TTC549 (cell line): ENCODE data around the gene ITPR3.

ENCODE experiments used
- FAIRE-seq: peaks from 2 replicates; lab custom pipeline; 2012; peaks lifted over from hg19 to GRCh38; lab: Jason Lieb, UNC

ITPR3 gene

GRCh38 chr6:33670971-33671743 is 50.0 kb downstream of the ITPR3 start:
- FAIRE-seq = no peak

GRCh38 chr6:33671744-33672072 is 50.6 kb downstream of the ITPR3 start:
- FAIRE-seq = no peak

DNA sequence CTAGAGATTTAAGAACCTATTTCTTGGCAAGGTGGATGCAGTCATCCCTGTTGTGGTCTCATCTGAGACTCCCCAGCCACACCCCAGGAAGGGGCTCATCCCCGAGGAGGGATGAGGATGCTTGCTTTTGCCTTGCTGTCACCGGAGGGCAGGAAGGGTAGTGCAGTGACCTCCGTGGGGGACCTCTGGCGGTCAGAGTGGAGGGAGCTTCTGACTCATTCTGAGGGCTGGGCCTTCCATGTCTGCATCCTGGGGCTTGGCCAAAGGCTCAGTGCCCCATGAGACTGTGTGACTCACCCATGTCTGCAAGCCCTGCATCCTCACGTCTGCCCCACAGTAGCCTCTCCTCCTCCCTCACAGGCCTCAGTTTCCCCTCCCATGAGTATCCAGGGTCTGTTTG is 51.7 kb downstream of the ITPR3 start:
- no peak for FAIRE-seq

DNA sequence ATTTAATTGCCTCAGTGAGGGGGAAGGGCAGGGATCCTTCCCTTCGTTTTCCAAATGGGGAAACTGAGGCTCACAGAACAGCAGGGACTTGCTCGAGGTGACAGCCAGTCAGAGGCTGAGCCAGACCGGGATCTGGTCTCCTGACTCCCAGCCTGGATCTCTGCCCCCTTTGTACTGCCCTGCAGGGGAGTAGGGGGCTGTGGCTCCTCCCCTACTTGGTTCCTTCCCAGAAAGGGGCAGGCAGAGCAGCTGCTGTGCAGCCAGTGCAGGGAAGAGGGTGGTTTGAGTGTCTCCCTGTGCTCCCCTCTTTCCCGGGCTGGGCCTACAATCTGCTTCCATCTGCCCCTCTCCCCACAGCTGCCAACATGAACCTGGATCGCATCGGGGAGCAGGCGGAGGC is 52.7 kb downstream of the ITPR3 start:
- FAIRE-seq = no peak

GRCh38 chr6:33675968-33676367 is 54.8 kb downstream of the ITPR3 start:
- no peak for FAIRE-seq

DNA sequence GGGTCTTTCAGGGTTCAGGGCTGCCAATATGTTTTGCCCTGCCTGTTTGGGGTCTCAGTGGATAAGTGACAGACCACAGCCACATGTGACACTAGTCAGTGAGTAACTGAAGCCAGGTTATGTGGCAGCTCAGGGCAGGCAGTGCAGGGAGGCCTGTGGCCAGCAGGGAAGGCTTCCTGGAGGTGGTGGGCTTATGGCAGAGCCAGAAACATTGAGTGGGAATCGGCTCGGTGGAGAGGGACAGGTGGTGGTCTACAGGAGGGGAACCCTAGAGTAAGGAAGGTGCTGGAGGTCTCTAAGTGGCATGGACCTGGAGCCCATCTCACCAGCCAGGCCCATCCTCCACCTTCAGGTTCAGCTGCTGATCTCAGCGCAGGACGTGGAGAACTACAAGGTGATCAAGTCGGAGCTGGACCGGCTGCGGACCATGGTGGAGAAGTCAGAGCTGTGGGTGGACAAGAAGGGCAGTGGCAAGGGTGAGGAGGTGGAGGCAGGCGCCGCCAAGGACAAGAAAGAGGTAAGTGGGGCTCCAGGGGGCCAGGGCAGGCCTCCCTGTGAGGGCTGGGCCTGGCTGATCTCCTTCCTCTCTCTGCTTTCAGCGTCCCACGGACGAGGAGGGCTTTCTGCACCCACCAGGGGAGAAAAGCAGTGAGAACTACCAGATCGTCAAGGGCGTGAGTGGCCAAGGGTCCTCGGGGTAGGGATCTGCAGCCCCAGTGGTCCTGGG is 55.5 kb downstream of the ITPR3 start:
- no peak for FAIRE-seq

- FAIRE-seq = no peak
These were observed 56.1 kb downstream of the ITPR3 start for GRCh38 chr6:33677143-33677660.

DNA sequence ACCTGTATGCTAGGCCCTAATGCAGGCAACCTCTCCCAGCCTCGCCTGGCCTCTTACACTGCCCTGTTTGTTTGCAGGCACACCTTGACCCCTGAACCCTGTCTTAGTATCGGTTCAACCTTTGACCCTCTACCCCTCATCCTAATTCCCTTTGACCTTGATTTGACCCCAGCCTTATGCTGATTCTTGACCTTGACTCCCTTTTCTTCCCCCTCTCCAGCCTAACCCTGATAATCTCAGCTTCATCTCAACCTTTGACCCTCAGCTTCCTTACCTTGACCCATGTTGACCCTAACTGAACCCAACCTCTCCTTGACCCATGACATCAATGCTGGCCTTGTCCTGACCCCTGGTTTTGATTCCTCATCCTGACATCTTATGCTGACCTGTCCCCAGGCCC is 56.6 kb downstream of the ITPR3 start:
- no peak for FAIRE-seq

DNA sequence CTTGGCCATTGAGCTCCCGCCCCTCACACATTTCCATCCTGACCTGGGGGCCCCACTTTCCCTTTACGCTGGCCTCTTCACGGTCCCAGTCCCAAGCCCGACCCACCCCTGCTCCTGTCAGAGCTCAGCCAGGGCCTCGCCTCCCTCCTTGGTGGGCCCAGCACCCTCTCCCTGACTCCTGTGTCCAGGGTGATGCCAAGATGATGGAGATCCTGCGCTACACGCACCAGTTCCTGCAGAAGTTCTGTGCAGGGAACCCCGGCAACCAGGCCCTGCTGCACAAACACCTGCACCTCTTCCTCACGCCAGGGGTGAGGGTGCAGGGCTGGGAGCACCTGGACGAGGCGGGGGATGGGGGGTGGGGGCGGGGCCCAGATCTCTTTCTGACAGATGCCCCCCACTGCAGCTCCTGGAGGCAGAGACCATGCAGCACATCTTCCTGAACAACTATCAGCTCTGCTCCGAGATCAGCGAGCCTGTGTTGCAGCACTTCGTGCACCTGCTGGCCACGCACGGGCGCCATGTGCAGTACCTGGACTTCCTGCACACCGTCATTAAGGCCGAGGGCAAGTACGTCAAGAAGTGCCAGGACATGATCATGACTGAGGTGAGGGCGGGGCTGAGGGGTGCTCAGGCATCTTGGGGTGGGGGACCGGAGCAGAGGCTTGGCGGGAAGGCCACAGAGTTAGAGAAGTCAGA is 57.3 kb downstream of the ITPR3 start:
- FAIRE-seq = no peak

DNA sequence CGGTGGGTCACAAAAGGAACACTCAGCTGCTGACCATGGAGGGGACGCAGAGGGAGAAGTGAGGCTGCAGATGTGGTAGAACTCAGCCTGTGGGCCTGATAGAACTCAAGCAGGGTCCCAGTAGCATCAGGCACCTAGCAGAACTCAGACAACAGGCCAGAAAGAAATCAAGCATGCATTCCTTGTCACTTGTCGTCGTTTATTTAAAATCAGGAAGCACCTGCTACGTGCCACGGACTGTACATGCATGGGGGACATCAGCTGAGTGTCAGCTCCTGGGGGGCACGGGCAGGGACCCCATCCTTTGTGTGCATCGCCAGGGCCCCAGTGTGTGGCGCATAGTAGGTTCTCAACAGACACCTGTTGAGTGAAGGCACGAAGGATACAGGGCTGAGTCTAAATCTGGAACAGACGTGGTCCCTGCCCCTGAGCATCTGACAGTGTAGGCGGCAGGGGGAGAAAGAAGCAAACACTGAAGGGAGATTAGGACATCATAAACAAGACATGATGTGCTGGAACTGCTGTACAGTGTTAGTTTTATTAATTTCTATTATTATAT is 57.9 kb downstream of the ITPR3 start:
- no peak for FAIRE-seq

GRCh38 chr6:33679761-33680160 is 58.6 kb downstream of the ITPR3 start:
- no peak for FAIRE-seq

GRCh38 chr6:33682341-33682740 is 61.2 kb downstream of the ITPR3 start:
- FAIRE-seq = no peak

DNA sequence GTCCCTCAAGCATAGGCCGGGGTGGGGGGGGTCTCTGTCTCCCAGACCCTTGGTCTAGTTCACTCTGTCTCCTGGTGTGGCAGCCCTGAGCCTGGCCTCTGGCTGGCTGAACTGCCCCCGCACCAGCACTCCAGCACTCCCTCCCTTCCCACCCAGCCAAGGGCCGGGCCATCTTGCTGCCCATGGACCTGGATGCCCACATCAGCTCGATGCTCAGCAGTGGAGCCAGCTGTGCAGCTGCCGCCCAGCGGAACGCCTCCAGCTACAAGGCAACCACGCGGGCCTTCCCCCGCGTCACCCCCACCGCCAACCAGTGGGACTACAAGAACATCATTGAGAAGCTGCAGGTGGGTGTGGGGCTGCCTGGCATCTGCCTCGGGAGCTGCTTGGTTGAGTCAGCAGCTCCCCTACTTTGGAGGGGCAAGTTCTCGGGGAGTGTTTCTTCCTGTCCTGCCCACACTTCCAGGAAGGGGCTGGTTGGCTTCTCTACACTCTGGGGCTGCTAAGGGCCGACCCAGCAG is 62.0 kb downstream of the ITPR3 start:
- no peak for FAIRE-seq

DNA sequence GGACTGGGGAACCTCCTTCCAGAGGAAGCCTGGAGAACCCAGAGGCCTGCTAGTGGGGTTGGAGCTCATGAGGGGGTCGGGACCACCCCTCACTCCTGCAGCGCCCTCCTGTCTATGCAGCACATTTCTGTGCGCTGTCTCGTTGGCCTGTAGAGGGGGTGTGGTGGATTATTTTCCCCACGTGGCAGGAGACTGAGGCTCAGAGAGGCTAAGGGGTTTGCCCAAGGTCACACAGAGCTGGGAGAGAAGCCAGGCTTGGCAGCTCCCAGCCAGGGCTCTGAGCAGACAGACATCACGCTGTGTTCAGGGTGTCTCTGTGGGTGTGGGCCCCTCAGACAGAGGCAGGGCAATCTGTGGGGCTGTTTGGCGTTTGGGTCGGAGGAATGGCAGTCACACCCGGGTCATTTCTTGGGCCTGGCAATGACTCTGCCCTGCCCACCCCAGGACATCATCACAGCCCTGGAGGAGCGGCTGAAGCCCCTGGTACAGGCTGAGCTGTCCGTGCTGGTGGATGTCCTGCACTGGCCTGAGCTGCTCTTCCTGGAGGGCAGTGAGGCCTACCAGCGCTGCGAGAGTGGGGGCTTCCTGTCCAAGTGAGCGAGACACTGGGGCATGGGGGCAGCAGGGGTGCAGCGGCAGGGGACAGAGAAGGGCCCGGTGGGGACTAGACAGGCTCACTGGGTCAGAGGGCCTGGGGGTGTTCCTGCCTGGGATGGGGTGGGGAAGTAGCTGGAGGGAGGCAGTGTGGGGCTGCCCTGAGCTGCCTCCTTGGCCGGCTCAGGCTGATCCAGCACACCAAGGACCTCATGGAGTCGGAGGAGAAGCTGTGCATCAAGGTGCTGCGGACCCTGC is 62.7 kb downstream of the ITPR3 start:
- no peak for FAIRE-seq

DNA sequence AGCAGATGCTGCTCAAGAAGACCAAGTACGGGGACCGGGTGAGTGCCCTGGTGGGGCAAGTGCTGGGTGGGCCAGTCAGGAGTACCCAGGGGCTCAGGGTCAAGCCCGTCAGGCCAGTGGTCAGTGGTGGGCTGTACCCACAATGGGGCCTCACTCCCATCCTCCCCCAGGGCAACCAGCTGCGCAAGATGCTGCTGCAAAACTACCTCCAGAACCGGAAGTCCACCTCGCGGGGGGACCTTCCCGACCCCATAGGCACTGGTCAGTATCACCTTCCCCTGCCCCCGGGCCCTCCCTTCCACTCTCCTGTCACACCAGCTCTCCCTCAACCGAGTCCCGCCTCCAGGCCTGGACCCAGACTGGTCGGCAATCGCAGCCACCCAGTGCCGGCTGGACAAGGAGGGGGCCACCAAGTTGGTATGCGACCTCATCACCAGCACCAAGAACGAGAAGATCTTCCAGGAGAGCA is 63.3 kb downstream of the ITPR3 start:
- FAIRE-seq = no peak

- FAIRE-seq = no peak
These were observed 63.9 kb downstream of the ITPR3 start for GRCh38 chr6:33684983-33685382.

DNA sequence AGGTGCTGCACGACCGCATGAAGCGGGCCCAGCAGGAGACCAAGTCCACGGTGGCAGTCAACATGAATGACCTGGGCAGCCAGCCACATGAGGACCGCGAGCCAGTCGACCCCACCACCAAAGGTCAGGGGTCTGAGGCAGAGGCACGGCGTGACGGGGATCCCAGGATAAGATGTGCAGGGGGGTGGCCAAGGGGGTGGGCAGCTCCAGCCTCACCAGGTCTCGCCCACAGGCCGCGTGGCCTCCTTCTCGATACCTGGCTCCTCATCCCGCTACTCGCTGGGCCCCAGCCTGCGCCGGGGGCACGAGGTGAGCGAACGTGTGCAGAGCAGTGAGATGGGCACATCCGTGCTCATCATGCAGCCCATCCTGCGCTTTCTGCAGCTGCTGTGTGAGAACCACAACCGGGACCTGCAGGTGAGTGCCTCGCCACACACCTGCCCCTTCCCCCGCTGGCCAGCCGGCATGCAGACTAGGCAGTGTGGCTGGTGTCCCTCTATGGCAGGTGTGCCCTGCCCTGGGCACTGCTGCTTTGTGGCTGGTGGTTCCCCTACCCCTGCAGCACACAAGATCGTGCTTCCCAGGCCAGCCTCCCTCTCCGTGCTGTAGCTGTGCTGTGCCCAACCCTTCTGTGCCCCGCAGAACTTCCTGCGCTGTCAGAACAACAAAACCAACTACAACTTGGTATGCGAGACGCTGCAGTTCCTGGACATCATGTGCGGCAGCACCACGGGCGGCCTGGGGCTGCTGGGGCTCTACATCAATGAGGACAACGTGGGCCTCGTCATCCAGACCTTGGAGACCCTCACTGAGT is 64.5 kb downstream of the ITPR3 start:
- FAIRE-seq = no peak

GRCh38 chr6:33686225-33686924 is 65.3 kb downstream of the ITPR3 start:
- FAIRE-seq = no peak

DNA sequence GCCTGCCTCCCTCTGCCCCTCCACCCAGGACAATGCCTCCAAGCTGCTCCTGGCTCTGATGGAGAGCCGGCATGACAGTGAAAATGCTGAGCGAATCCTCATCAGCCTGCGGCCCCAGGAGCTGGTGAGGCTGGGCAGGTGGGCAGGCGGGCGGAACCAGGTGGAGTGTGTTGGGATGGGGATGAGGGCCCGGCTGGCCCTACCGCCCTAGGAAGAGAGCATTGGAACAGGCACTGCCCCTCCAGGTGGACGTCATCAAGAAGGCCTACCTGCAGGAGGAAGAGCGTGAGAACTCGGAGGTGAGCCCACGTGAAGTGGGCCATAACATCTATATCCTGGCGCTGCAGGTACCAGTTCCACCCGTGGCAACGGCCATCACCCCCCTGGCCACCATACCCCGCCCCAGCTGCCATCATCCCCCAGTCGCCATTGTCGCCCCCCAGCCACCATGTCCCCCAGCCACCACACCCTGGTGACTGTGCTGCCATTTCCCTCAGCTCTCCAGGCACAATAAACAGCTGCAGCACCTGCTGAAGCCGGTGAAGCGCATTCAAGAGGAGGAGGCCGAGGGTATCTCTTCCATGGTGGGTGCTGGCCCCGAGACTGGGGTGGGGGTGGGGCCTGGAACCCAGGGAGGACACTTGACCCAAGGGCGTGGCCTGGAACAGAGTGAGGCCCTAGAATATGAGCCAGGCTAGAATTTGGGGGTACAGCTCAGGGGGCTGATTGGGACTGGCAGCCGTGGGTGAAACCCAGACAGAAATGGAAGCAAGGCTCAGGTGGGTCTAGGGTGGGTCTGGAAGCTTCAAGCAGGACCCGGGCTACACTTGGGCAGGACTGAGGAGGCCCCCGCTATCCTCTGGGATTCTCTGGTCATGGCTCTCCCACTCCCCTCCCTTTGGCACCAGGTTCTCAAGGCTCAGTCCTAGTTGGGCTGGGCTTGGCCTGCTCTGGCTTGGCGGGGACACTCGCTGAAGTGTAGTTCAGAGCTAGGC is 66.2 kb downstream of the ITPR3 start:
- FAIRE-seq = no peak
